Lower leg skin (tissue), 4 donors: ENCODE results near the gene SPTLC2. TPM values are rescaled to one million over a fixed set of nuclear protein-coding genes. Genes with fewer than 3 reads are reported as not detected.

Source experiments
- DNase-seq, 2 donors: peaks; one replicate each; pipeline ENCODE4 v3.0.0-alpha.2; 2019; ENCODE audit warnings: low spot score in 2 of 2
- H3K4me3 ChIP-seq: fragments of 200-600 bp; sonication (generic); 2 replicates; pipeline ENCODE4 v1.5.1; 2017; ENCODE audit warnings: mild to moderate bottlenecking, low read depth; ENCODE audit not compliant: poor library complexity, severe bottlenecking
- CTCF ChIP-seq, 3 donors: fragments of 450-650 bp; IDR thresholded peaks; one replicate each; pipeline ENCODE4 v1.5.1; 2016; ENCODE audit warnings: antibody characterized with exemption in 3 of 3, mild to moderate bottlenecking in 3 of 3, moderate library complexity in 2 of 3
- POLR2A ChIP-seq, 2 donors: fragments of 450-650 bp; IDR thresholded peaks; one replicate each; pipeline ENCODE4 v1.6.1; 2016 to 2017; ENCODE audit warnings: antibody characterized with exemption in 2 of 2, mild to moderate bottlenecking in 1 of 2, moderate library complexity in 1 of 2
- WGBS, 2 donors: methylation state at CpG; one replicate each; pipeline ENCODE4 v1.1.5; 2018; 5-methylcytosine and 5-hydroxymethylcytosine counted together
- intact Hi-C: fragments of 100-400 bp; cut with DNase I; formaldehyde crosslinking; loops from one replicate; pipeline ENCODE4 v1.15.0; 2023; ENCODE audit warnings: low total_unique reads
- total RNA-seq, 4 donors: library from RNA; depleted of rRNA; stranded (reverse); fragments of >200 nt; gene quantifications; one replicate each; pipeline ENCODE4 v1.1.0, GENCODE V29; 2016

The SPTLC2 gene
- total RNA-seq, 4 donors from 2014 or later: 18.4 to 31.8 (median 22.1) TPM

GRCh38 chr14:77630111-77630510, 13.7 kb upstream of the SPTLC2 start:
- H3K4me3 ChIP-seq: no peak overlapping the region
- intact Hi-C loops: no loop called here
- 67 to 82% methylated on average over 2 of the region's 2 CpGs for WGBS, 2 donors
- no peak for TF ChIP-seq CTCF (IDR thresholded peaks at IDR 0.05)
- TF ChIP-seq POLR2A (IDR thresholded peaks at IDR 0.05): no peak
- DNase-seq: no peak

GRCh38 chr14:77625360-77625759, 8.9 kb upstream of the SPTLC2 start:
- TF ChIP-seq CTCF (IDR thresholded peaks at IDR 0.05) (no peak), POLR2A (IDR thresholded peaks at IDR 0.05) (no peak)
- intact Hi-C loops: no loop called here
- 72 to 76% methylated on average over 3 of the region's 3 CpGs for WGBS, 2 donors
- no peak for DNase-seq
- H3K4me3 ChIP-seq: no peak overlapping the region

GRCh38 chr14:77623201-77623600, 6.8 kb upstream of the SPTLC2 start:
- DNase-seq: no peak
- intact Hi-C loops: no loop called here
- WGBS, 2 donors: 45 to 62% methylated on average over 1 of the region's 1 CpG

GRCh38 chr14:77622366-77622961, 6.0 kb upstream of the SPTLC2 start:
- DNase-seq: no peak
- intact Hi-C loops: no loop called here
- 31 to 46% methylated on average over 1 of the region's 1 CpG for WGBS, 2 donors
- TF ChIP-seq CTCF (IDR thresholded peaks at IDR 0.05) (no peak), POLR2A (IDR thresholded peaks at IDR 0.05) (no peak)
- H3K4me3 ChIP-seq: no peak overlapping the region

More at GRCh38 chr14:77623201-77623600, 6.8 kb upstream of the SPTLC2 start:
- H3K4me3 ChIP-seq: no peak overlapping the region
- no peak for TF ChIP-seq CTCF (IDR thresholded peaks at IDR 0.05)
- TF ChIP-seq POLR2A (IDR thresholded peaks at IDR 0.05): no peak

- no peak overlapping the region for H3K4me3 ChIP-seq
- intact Hi-C loops: no loop called here
- no peak for DNase-seq
- 88 to 89% methylated on average over 16 of the region's 16 CpGs for WGBS, 2 donors
- TF ChIP-seq CTCF (IDR thresholded peaks at IDR 0.05): no peak
- TF ChIP-seq POLR2A (IDR thresholded peaks at IDR 0.05): no peak
These were observed 3.9 kb upstream of the SPTLC2 start for GRCh38 chr14:77620222-77620870.
